ENCODE results near the gene KDSR.

GRCh38 chr18:63363951-63364350 lies 3.1 kb downstream of the KDSR start:
- no peak for TF ChIP-seq CTCF (IDR thresholded peaks at IDR 0.05; ENCODE audit: poor library complexity)
- TF ChIP-seq EZH2 (IDR thresholded peaks at IDR 0.05; ENCODE audit: borderline replicate concordance) = no peak
